GM12878 (cell line): ENCODE results near the gene C1QTNF3. TPM values are rescaled to one million over a fixed set of nuclear protein-coding genes. Genes with fewer than 3 reads are reported as not detected.

ENCODE experiments used
- ATAC-seq: fragments of 200-7000 bp; cut with Tn5 transposase; 3 replicates; pipeline ENCODE4 v1.9.1; 2020; ENCODE audit warnings: mild to moderate bottlenecking, moderate library complexity
- BruUV-seq: library from RNA; stranded (reverse); fragments of 400-500 nt; replicated peaks from 2 replicates; lab custom pipeline; 2021; lab: Mats Ljungman, UMichigan
- CTCF ChIA-PET: fragments of 300-600 bp; sonication (Branson Sonifier 250); formaldehyde crosslinking; extraction: SDS; loops from one replicate; lab custom pipeline; 2021; ENCODE audit warnings: inconsistent platforms; lab: Yijun Ruan, JAX
- POLR2A ChIA-PET: fragments of 350-600 bp; formaldehyde crosslinking; extraction: SDS; loops from one replicate; lab custom pipeline; 2021; ENCODE audit warnings: inconsistent platforms; lab: Charles Lee
- RAD21 ChIA-PET: fragments of 300-600 bp; sonication (Branson Sonifier 250); formaldehyde crosslinking; loops from one replicate; lab custom pipeline; 2023; ENCODE audit warnings: antibody characterized with exemption; ENCODE audit not compliant: unreplicated experiment; lab: Charles Lee
- SMC1A ChIA-PET: fragments of 300-600 bp; sonication (Branson Sonifier 250); formaldehyde crosslinking; loops from one replicate; lab custom pipeline; 2023; ENCODE audit not compliant: unreplicated experiment, uncharacterized antibody; lab: Charles Lee
- DNase-seq: peaks from one replicate; pipeline ENCODE4 v3.0.0-alpha.2; 2011; ENCODE audit warnings: low read depth, low spot score
- FAIRE-seq: peaks from 3 replicates; lab custom pipeline; 2011; peaks lifted over from hg19 to GRCh38; lab: Jason Lieb, UNC
- H2AFZ ChIP-seq: 2 replicates; pipeline ENCODE4 v1.6.0; 2011; ENCODE audit warnings: low read depth, low read length, control low read depth; ENCODE audit not compliant: control insufficient read depth
- H3K27ac ChIP-seq: 2 replicates; pipeline ENCODE4 v1.5.1; 2011; ENCODE audit warnings: control low read depth; ENCODE audit not compliant: control insufficient read depth, insufficient read depth
- H3K27me3 ChIP-seq, 2 experiments: replicated peaks in 1 of 2; 2 replicates each; pipeline versions ENCODE4 v1.6.0 to v1.6.1; 2011; ENCODE audit warnings: low read length in 1 of 2; ENCODE audit not compliant: control insufficient read depth in 2 of 2, insufficient read depth in 2 of 2
- H3K36me3 ChIP-seq, 2 experiments: 2 replicates each; pipeline ENCODE4 v1.5.1; 2011; ENCODE audit warnings: low read length in 1 of 2; ENCODE audit not compliant: control insufficient read depth in 2 of 2, insufficient read depth in 2 of 2
- H3K4me1 ChIP-seq: 2 replicates; pipeline ENCODE4 v1.6.1; 2011; ENCODE audit warnings: mild to moderate bottlenecking, low read length, moderate library complexity, mixed read lengths; ENCODE audit not compliant: control insufficient read depth, insufficient read depth
- H3K4me2 ChIP-seq: 2 replicates; pipeline ENCODE4 v1.6.0; 2011; ENCODE audit warnings: control low read depth; ENCODE audit not compliant: control insufficient read depth, insufficient read depth
- H3K4me3 ChIP-seq: fragments of 200-600 bp; sonication (generic); 2 replicates; pipeline ENCODE4 v1.5.1; 2016
- H3K79me2 ChIP-seq: 2 replicates; pipeline ENCODE4 v1.6.0; 2011; ENCODE audit warnings: low read length; ENCODE audit not compliant: control insufficient read depth, insufficient read depth
- H3K9ac ChIP-seq: 2 replicates; pipeline ENCODE4 v1.8.0; 2011; ENCODE audit warnings: low read length, control low read depth, mixed read lengths; ENCODE audit not compliant: control insufficient read depth, insufficient read depth
- H3K9me3 ChIP-seq: replicated peaks from 3 replicates; pipeline ENCODE4 v1.5.1; 2011; ENCODE audit warnings: mild to moderate bottlenecking, low read length; ENCODE audit not compliant: control insufficient read depth, insufficient read depth
- H4K20me1 ChIP-seq: 2 replicates; pipeline ENCODE4 v1.6.0; 2011; ENCODE audit not compliant: control insufficient read depth, insufficient read depth
- FOS ChIP-seq: IDR thresholded peaks from 3 replicates; pipeline ENCODE4 v1.6.1; 2011; ENCODE audit warnings: borderline replicate concordance; ENCODE audit not compliant: insufficient read length; ENCODE audit errors: extremely low read depth
- GATAD2B ChIP-seq: fragments of 450-650 bp; conservative IDR thresholded peaks from 2 replicates; pipeline ENCODE4 v1.6.1; 2017; ENCODE audit warnings: low read depth, mild to moderate bottlenecking, moderate library complexity
- HDGF ChIP-seq: fragments of 450-650 bp; IDR thresholded peaks from 2 replicates; pipeline ENCODE4 v1.6.1; 2016; ENCODE audit warnings: antibody characterized with exemption
- NBN ChIP-seq: fragments of 450-650 bp; IDR thresholded peaks from 2 replicates; pipeline ENCODE4 v1.6.1; 2016
- TAF1 ChIP-seq: IDR thresholded peaks from 2 replicates; pipeline ENCODE4 v1.6.1; 2011; ENCODE audit warnings: mild to moderate bottlenecking, low read depth, low read length, borderline replicate concordance
- WGBS: methylation state at CpG from one replicate; pipeline ENCODE4 v1.1.6; 2016; ENCODE audit warnings: low lambda C conversion rate; ENCODE audit not compliant: insufficient replicate concordance, insufficient coverage; ENCODE audit errors: missing lambda C conversion rate; 5-methylcytosine and 5-hydroxymethylcytosine counted together
- in situ Hi-C: fragments of 300-500 bp; cut with MboI; formaldehyde crosslinking; loops from 9 replicates; pipeline ENCODE4 v1.14.3; 2018; ENCODE audit warnings: mixed read lengths
- intact Hi-C: fragments of 100-400 bp; cut with micrococcal nuclease; formaldehyde crosslinking; loops from one replicate; pipeline ENCODE4 v1.14.2; 2022; ENCODE audit not compliant: unreplicated experiment
- polyA plus RNA-seq, 11 experiments: library from polyadenylated mRNA; depleted of rRNA in 4 of 11; unstranded in 6 of 11; stranded (reverse) in 5 of 11; fragments of >200 nt; fragmentation: Nextera tagmentation in 4 of 11; fragmentation: Illumina TruSeq in 1 of 11; extraction: Ambion mirVana in 4 of 11; extraction: Trizol in 1 of 11; gene quantifications; 1 replicate in 1 of 11; 2 replicates in 10 of 11; pipeline versions ENCODE4 v1.2.1 to v1.2.3, GENCODE V29; 2011 to 2016; ENCODE audit warnings: inconsistent platforms in 2 of 11, missing spikeins in 2 of 11, low read depth in 1 of 11
- total RNA-seq, 4 experiments: library from RNA; depleted of rRNA in 3 of 4; stranded (reverse); fragments of >200 nt in 3 of 4; fragmentation: Illumina TruSeq in 1 of 4; extraction: Trizol in 1 of 4; gene quantifications; 2 replicates each; pipeline versions ENCODE4 v1.2.1 to v1.2.3, GENCODE V29; 2013 to 2021
- TF ChIP-seq, protein P1 (sequence below): fragments of 450-650 bp; IDR thresholded peaks from 2 replicates; pipeline ENCODE4 v1.6.1; 2017; ENCODE audit warnings: mild to moderate bottlenecking

C1QTNF3 gene
- total and polyA plus RNA-seq, 10 of the 15 experiments (the other 5 are each of a cell fraction or from before 2014, with no cell fraction given) = 0.39 to 6.3 (median 1.3) TPM

DNA sequence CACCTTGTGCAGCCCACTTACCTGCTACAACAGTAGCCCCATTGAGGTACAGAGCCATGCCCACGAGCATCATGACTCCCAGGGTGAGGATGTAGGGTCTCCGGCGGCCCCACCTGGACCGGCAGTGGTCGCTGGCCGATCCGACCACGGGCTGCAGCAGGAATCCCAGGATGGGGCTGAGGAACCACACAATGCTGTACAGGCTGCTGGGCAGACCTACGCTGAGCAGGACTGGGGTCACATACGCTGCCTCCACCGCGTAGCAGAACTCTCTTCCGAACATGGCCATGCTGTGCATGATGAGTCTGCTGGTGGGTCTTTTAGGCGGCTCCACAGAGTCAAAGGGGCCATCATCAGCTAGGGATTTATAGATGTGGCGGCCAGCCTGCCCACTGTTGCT is 58.8 kb downstream of the C1QTNF3 start (continued):
- TF ChIP-seq, protein P1, sequence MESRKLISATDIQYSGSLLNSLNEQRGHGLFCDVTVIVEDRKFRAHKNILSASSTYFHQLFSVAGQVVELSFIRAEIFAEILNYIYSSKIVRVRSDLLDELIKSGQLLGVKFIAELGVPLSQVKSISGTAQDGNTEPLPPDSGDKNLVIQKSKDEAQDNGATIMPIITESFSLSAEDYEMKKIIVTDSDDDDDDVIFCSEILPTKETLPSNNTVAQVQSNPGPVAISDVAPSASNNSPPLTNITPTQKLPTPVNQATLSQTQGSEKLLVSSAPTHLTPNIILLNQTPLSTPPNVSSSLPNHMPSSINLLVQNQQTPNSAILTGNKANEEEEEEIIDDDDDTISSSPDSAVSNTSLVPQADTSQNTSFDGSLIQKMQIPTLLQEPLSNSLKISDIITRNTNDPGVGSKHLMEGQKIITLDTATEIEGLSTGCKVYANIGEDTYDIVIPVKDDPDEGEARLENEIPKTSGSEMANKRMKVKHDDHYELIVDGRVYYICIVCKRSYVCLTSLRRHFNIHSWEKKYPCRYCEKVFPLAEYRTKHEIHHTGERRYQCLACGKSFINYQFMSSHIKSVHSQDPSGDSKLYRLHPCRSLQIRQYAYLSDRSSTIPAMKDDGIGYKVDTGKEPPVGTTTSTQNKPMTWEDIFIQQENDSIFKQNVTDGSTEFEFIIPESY = no peak
- TF ChIP-seq FOS (no peak), TAF1 (no peak), HDGF (no peak), GATAD2B (no peak)

DNA sequence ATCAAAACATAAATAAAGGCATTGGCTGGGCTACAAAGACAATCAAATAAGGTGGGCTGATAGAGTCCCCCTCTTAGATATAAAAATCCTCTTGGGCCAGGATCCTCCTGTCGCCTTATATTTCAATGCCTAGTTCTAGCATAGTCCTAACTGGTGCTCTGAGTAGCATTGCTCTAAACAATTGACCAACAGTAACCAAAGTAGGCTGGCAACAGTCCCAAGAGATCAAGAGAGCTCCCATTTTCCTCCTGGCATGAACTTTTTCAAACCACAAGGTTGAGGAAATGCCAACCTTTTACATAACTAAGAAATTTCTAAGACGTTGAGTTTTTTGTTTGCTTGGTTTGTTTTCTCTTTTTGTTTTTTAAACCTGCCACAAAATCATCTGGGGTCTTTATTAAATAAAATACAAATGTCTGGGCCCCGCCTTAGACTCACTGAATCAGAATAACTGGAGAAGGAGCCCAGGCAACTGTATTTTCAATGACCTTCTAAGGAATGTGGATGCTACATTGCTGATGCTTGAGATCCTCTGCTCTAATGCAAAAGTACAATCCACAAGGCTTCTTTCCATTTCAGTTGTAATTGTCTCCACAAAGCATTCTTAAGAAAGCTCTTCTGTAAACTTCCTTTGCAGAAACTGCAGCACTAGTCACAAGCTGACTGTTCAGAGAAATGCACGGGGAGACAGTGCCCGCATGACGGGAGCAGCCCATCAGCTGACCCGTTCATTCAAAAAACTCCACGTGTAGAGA is 61.4 kb downstream of the C1QTNF3 start:
- no peak overlapping the region for H3K9ac ChIP-seq
- H2AFZ ChIP-seq = no peak overlapping the region
- no peak overlapping the region for H3K4me2 ChIP-seq
- intact Hi-C loops (no loop called here), in situ Hi-C loops (no loop called here)
- no peaks in the 10 kb centered on the region; the same call in 2 of the 3 replicates for H3K9me3 ChIP-seq
- no peak overlapping the region for H3K27ac ChIP-seq
- ChIA-PET CTCF (interaction anchor here (1.3 to 3.1 kb wide), 2 partner anchors 11 to 12 kb away, joined by 4 to 12 read pairs; no protein-coding TSS in a partner anchor), SMC1A (interaction anchor here (1.1 to 1.3 kb wide), 2 partner anchors 19 to 20 kb away, joined by 3 read pairs; no protein-coding TSS in a partner anchor), RAD21 (interaction anchor here (2.6 kb wide), 1 partner anchor 12 kb away, joined by 7 read pairs; no protein-coding TSS in a partner anchor), POLR2A (no interaction called here)
- no peak overlapping the region for H3K4me3 ChIP-seq
- no peaks in the 10 kb centered on the region for H3K36me3 ChIP-seq
- ATAC-seq (no peak), FAIRE-seq (no peak), DNase-seq (no peak)
- no peak for TF ChIP-seq NBN
- no peaks in the 10 kb centered on the region for H3K79me2 ChIP-seq
- BruUV-seq = no TSS peak
- 55% methylated on average over 8 of the region's 8 CpGs for WGBS
- H3K27me3 ChIP-seq = no peaks in the 10 kb centered on the region
- no peaks in the 10 kb centered on the region for H3K4me1 ChIP-seq
- H4K20me1 ChIP-seq = no peaks in the 10 kb centered on the region
